GM21737 (cell line): ENCODE data around the gene HBA2.
"Not testable (repeated sequence)": the region's sequence is repeated elsewhere in the genome, so short reads cannot be mapped to it uniquely, and the experiment has no call there.

Experiments
- ATAC-seq: cut with Tn5 transposase; IDR thresholded peaks from one replicate; pipeline ENCODE4 v1.9.1; 2021; ENCODE audit warnings: mild to moderate bottlenecking, moderate library complexity; ENCODE audit not compliant: unreplicated experiment

Gene HBA2

GRCh38 chr16:173928-174769, 1.5 kb downstream of the HBA2 start:
- ATAC-seq: not testable (repeated sequence)

GRCh38 chr16:175011-175949, 2.6 kb downstream of the HBA2 start:
- ATAC-seq: no peak

GRCh38 chr16:176006-176405, 3.3 kb downstream of the HBA2 start:
- ATAC-seq: not testable (repeated sequence)

GRCh38 chr16:176477-177382, 4.1 kb downstream of the HBA2 start, which contains the start of gene HBA1:
Gene HBA1, plus strand, starts transcription at chr16:176680. Its CDS starts 37 bp downstream, at chr16:176717.
- ATAC-seq: not testable (repeated sequence)

- ATAC-seq: no peak
Measured at GRCh38 chr16:177394-177822, 4.7 kb downstream of the HBA2 start.

- no peak for ATAC-seq
Measured at GRCh38 chr16:177981-178667, 5.4 kb downstream of the HBA2 start.

- ATAC-seq: no peak
Measured at GRCh38 chr16:178668-179015, 6.0 kb downstream of the HBA2 start.

- ATAC-seq: no peak
Measured at GRCh38 chr16:179211-180092, 6.8 kb downstream of the HBA2 start.

GRCh38 chr16:180101-180675, 7.5 kb downstream of the HBA2 start, which contains the start of gene HBQ1:
Gene HBQ1, plus strand, starts transcription at chr16:180459. Its CDS starts 28 bp downstream, at chr16:180487.
- ATAC-seq: no peak

- ATAC-seq: no peak
Measured at GRCh38 chr16:180681-181564, 8.2 kb downstream of the HBA2 start.

- no peak for ATAC-seq
Measured at GRCh38 chr16:181565-182021, 8.9 kb downstream of the HBA2 start.

GRCh38 chr16:183005-183404, 10.3 kb downstream of the HBA2 start:
- ATAC-seq: no peak

GRCh38 chr16:185213-185612, 12.5 kb downstream of the HBA2 start:
- no peak for ATAC-seq

- no peak for ATAC-seq
Measured at GRCh38 chr16:185691-186090, 13.0 kb downstream of the HBA2 start.

- no peak for ATAC-seq
Measured at GRCh38 chr16:187330-187729, 14.7 kb downstream of the HBA2 start.

- no peak for ATAC-seq
Measured at GRCh38 chr16:188674-189073, 16.0 kb downstream of the HBA2 start.

- no peak for ATAC-seq
Measured at GRCh38 chr16:189604-190186, 17.0 kb downstream of the HBA2 start.
